IMR-90 (cell line): ENCODE results near the gene SF3B1. TPM values are rescaled to one million over a fixed set of nuclear protein-coding genes. Genes with fewer than 3 reads are reported as not detected.

ENCODE experiments used
- ATAC-seq: fragments of 200-7000 bp; cut with Tn5 transposase; 2 replicates; pipeline ENCODE4 v1.9.1; 2020; ENCODE audit warnings: low read depth, mild to moderate bottlenecking, moderate library complexity
- BruUV-seq: library from RNA; stranded (reverse); fragments of 400-500 nt; replicated peaks from 2 replicates; lab custom pipeline; 2021; lab: Mats Ljungman, UMichigan
- CTCF ChIA-PET: fragments of 300-600 bp; formaldehyde crosslinking; extraction: SDS; loops from one replicate; lab custom pipeline; 2021; ENCODE audit warnings: antibody characterized with exemption; lab: Yijun Ruan, JAX
- POLR2A ChIA-PET: fragments of 300-600 bp; sonication (Branson Sonifier 250); formaldehyde crosslinking; loops from one replicate; lab custom pipeline; 2022; ENCODE audit warnings: antibody characterized with exemption; ENCODE audit not compliant: unreplicated experiment; lab: Charles Lee
- DNase-seq: peaks from one replicate; pipeline ENCODE4 v3.0.0; 2013
- H2AFZ ChIP-seq: replicated peaks from 2 replicates; pipeline ENCODE3; 2013; ENCODE audit warnings: low read length, mild to moderate bottlenecking; ENCODE audit not compliant: poor library complexity
- H2AK5ac ChIP-seq: 2 replicates; pipeline ENCODE4 v1.6.1; 2013; ENCODE audit warnings: low read depth, low read length, inconsistent platforms
- H2AK9ac ChIP-seq: replicated peaks from 2 replicates; pipeline ENCODE3; 2013; ENCODE audit warnings: mild to moderate bottlenecking, low read depth, low read length, moderate library complexity; ENCODE audit not compliant: poor library complexity
- H2BK120ac ChIP-seq: 2 replicates; pipeline ENCODE4 v1.6.1; 2013; ENCODE audit warnings: low read depth, low read length, inconsistent platforms
- H2BK15ac ChIP-seq: 3 replicates; pipeline ENCODE4 v1.6.1; 2013; ENCODE audit warnings: low read depth, low read length, inconsistent platforms
- H2BK20ac ChIP-seq: 2 replicates; pipeline ENCODE4 v1.6.1; 2013; ENCODE audit warnings: low read depth, mild to moderate bottlenecking, inconsistent platforms, low read length, moderate library complexity
- H2BK5ac ChIP-seq: 2 replicates; pipeline ENCODE4 v1.6.1; 2013; ENCODE audit warnings: mild to moderate bottlenecking, low read depth, low read length, inconsistent platforms; ENCODE audit not compliant: poor library complexity, severe bottlenecking
- H3K14ac ChIP-seq: replicated peaks from 2 replicates; pipeline ENCODE4 v1.6.1; 2013; ENCODE audit warnings: low read depth, low read length, inconsistent platforms
- H3K18ac ChIP-seq: 2 replicates; pipeline ENCODE4 v1.6.1; 2013; ENCODE audit warnings: low read depth, low read length, control low read depth
- H3K23ac ChIP-seq: 2 replicates; pipeline ENCODE4 v1.6.1; 2013; ENCODE audit warnings: low read depth, low read length, inconsistent platforms
- H3K27ac ChIP-seq: 2 replicates; pipeline ENCODE4 v1.5.1; 2013; ENCODE audit warnings: mild to moderate bottlenecking, control low read depth, low read length; ENCODE audit not compliant: insufficient read depth
- H3K27me3 ChIP-seq: 2 replicates; pipeline ENCODE4 v1.6.1; 2013; ENCODE audit warnings: low read length; ENCODE audit not compliant: control insufficient read depth, insufficient read depth
- H3K36me3 ChIP-seq: 2 replicates; pipeline ENCODE4 v1.6.1; 2013; ENCODE audit warnings: low read length, mixed read lengths; ENCODE audit not compliant: control insufficient read depth, insufficient read depth
- H3K4ac ChIP-seq: 2 replicates; pipeline ENCODE4 v1.6.1; 2013; ENCODE audit warnings: low read depth, low read length, inconsistent platforms
- H3K4me1 ChIP-seq: 2 replicates; pipeline ENCODE4 v1.6.1; 2013; ENCODE audit warnings: low read length, mixed read lengths; ENCODE audit not compliant: control insufficient read depth, insufficient read depth
- H3K4me2 ChIP-seq: 2 replicates; pipeline ENCODE4 v1.6.1; 2013; ENCODE audit warnings: low read depth, mild to moderate bottlenecking, control low read depth, low read length, moderate library complexity
- H3K4me3 ChIP-seq: 2 replicates; pipeline ENCODE4 v1.5.1; 2013; ENCODE audit warnings: low read depth, mild to moderate bottlenecking, control low read depth, low read length, moderate library complexity; ENCODE audit not compliant: insufficient read depth
- H3K56ac ChIP-seq: 2 replicates; pipeline ENCODE4 v1.6.1; 2013; ENCODE audit warnings: low read length, inconsistent platforms; ENCODE audit not compliant: insufficient read depth; ENCODE audit errors: extremely low read depth
- H3K79me1 ChIP-seq, 2 experiments: 2 replicates each; pipeline ENCODE4 v1.6.1; 2013; ENCODE audit warnings: low read length in 2 of 2, inconsistent platforms in 1 of 2, low read depth in 1 of 2
- H3K9ac ChIP-seq: 2 replicates; pipeline ENCODE4 v1.6.1; 2013; ENCODE audit warnings: low read depth, low read length, control low read depth
- H3K9me1 ChIP-seq: 2 replicates; pipeline ENCODE4 v1.6.1; 2013; ENCODE audit warnings: low read length, inconsistent platforms; ENCODE audit not compliant: insufficient read depth
- H3K9me3 ChIP-seq: 2 replicates; pipeline ENCODE4 v1.6.1; 2013; ENCODE audit warnings: low read length; ENCODE audit not compliant: control insufficient read depth, insufficient read depth
- H4K20me1 ChIP-seq: 2 replicates; pipeline ENCODE4 v1.6.1; 2013; ENCODE audit warnings: low read length, inconsistent platforms; ENCODE audit not compliant: insufficient read depth
- H4K5ac ChIP-seq: 2 replicates; pipeline ENCODE4 v1.6.1; 2013; ENCODE audit warnings: mild to moderate bottlenecking, low read depth, low read length, control low read depth
- H4K8ac ChIP-seq, 2 experiments: 2 replicates each; pipeline ENCODE4 v1.6.1; 2013; ENCODE audit warnings: low read depth in 2 of 2, low read length in 2 of 2, control low read depth in 1 of 2, inconsistent platforms in 1 of 2
- H4K91ac ChIP-seq: 2 replicates; pipeline ENCODE4 v1.6.1; 2013; ENCODE audit warnings: low read depth, low read length, inconsistent platforms; ENCODE audit not compliant: insufficient read depth
- CHD1 ChIP-seq: IDR thresholded peaks from 2 replicates; pipeline ENCODE4 v1.6.1; 2012; ENCODE audit warnings: low read depth, low read length, improper control_type of control experiment
- RAD21 ChIP-seq: IDR thresholded peaks from 2 replicates; pipeline ENCODE4 v1.6.1; 2012; ENCODE audit warnings: low read length, improper control_type of control experiment
- RCOR1 ChIP-seq: IDR thresholded peaks from 2 replicates; pipeline ENCODE4 v1.6.1; 2012; ENCODE audit warnings: mild to moderate bottlenecking, low read length, improper control_type of control experiment; ENCODE audit not compliant: insufficient replicate concordance
- WGBS, 2 experiments: methylation state at CpG; one replicate each; pipeline versions ENCODE4 v1.1.5 to v1.1.7; 2013; ENCODE audit warnings: missing lambda C conversion rate in 2 of 2; ENCODE audit not compliant: insufficient read length in 1 of 2; ENCODE audit errors: extremely low coverage in 2 of 2; 5-methylcytosine and 5-hydroxymethylcytosine counted together
- dilution Hi-C: fragments of 300-500 bp; cut with HindIII; formaldehyde crosslinking; loops from one replicate; pipeline ENCODE4 v1.14.3; 2018; ENCODE audit warnings: low sequenced_read_pairs; ENCODE audit not compliant: unreplicated experiment
- in situ Hi-C: fragments of 300-500 bp; cut with MboI; formaldehyde crosslinking; loops from 3 replicates; pipeline ENCODE4 v1.14.3; 2019; ENCODE audit warnings: low sequenced_read_pairs, inconsistent platforms, mixed read lengths
- intact Hi-C: fragments of 100-400 bp; cut with micrococcal nuclease; formaldehyde crosslinking; loops from 2 replicates; pipeline ENCODE4 v1.10.0; 2022
- polyA plus RNA-seq, 3 experiments: library from polyadenylated mRNA; depleted of rRNA; stranded (reverse); fragments of >200 nt; gene quantifications; 2 replicates each; pipeline ENCODE4 v1.2.3, GENCODE V29; 2012; ENCODE audit warnings: low replicate concordance in 1 of 3
- total RNA-seq: library from RNA; depleted of rRNA; stranded (reverse); fragments of >200 nt; gene quantifications from 2 replicates; pipeline ENCODE4 v1.2.3, GENCODE V29; 2012

Gene SF3B1
- total and polyA plus RNA-seq, 2 of the 4 experiments (the other 2 are of a cell fraction), result 326 to 942 TPM

DNA sequence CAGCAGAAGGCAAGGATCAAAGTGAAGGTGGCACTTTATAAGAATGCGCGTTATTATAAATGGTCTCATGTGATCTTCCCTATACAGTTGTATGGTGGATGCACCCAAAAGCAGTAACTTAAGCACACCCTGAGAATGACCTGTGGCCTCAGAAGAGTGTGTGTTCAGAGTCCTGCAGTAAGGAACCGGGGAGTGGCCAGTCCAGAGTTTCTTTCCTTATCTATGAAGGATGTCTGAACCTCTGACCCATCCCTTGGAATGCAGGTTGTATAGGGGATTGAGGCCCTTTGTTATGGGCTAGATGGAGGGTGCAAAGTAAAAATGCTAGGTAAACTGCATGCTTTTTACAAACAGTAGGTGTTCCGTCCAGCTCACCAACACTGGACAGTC is 80.7 kb downstream of the SF3B1 start:
- Histone ChIP-seq H4K20me1 (no peaks in the 10 kb centered on the region), H2AFZ (no peak overlapping the region), H3K23ac (no peak overlapping the region), H2BK120ac (no peak overlapping the region), H3K18ac (no peak overlapping the region), H3K9me1 (no peaks in the 10 kb centered on the region), H3K56ac (no peak overlapping the region), H4K5ac (no peak overlapping the region), H3K79me1 (no peaks in the 10 kb centered on the region), H2BK5ac (no peak overlapping the region), H4K91ac (no peak overlapping the region), H3K4me3 (no peak overlapping the region), H3K9ac (no peak overlapping the region), H2AK5ac (no peak overlapping the region), H3K14ac (no peak overlapping the region), H3K27me3 (no peaks in the 10 kb centered on the region), H3K4me1 (no peaks in the 10 kb centered on the region), H3K36me3 (no peaks in the 10 kb centered on the region), H4K8ac (no peak overlapping the region), H3K9me3 (no peaks in the 10 kb centered on the region), H2AK9ac (no peak overlapping the region), H2BK20ac (no peak overlapping the region), H2BK15ac (no peak overlapping the region), H3K27ac (no peak overlapping the region), H3K4ac (no peak overlapping the region), H3K4me2 (no peak overlapping the region)
- ATAC-seq (no peak), DNase-seq (no peak)
- in situ Hi-C loops, result no loop called here
- intact Hi-C loops, result no loop called here
- dilution Hi-C loops, result no loop called here
- WGBS, 2 experiments, result 60% methylated on average over 1 of the region's 4 CpGs; no CpG with 5 or more reads in 1 of the 2 experiments
- TF ChIP-seq CHD1 (no peak), RCOR1 (no peak), RAD21 (no peak)
- BruUV-seq, result no TSS peak
- ChIA-PET POLR2A (no interaction called here), CTCF (no interaction called here)
